ENCODE data around the gene PTPA. TPM values are rescaled to one million over a fixed set of nuclear protein-coding genes. Genes with fewer than 3 reads are reported as not detected.

The PTPA gene
- total RNA-seq, 1 donor, result 136 TPM

DNA sequence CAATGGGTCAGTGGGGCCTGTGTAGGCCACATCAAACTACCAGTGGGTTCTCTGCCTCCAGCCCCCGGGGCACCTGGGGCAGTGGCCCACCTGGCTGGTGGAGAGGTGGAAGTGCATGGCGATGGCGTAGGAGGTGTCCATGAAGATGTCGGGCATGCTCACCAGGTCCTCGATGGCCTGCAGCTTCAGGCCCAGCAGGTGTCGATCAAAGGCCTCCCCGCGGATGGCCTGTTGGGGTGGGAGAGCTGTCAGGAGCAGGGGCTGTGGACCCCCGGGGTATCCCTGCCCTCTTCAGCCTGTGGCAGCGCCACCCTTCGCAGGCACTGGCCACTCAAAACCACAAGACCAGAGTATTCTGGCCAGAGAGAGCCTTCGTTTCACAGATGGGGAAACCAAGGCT is 15.3 kb upstream of the PTPA start:
- H3K4me3 ChIP-seq (ENCODE audit: low read depth, low read length), result no peak overlapping the region
- no peak for DNase-seq (ENCODE audit: low read depth)
- TF ChIP-seq, protein P1, sequence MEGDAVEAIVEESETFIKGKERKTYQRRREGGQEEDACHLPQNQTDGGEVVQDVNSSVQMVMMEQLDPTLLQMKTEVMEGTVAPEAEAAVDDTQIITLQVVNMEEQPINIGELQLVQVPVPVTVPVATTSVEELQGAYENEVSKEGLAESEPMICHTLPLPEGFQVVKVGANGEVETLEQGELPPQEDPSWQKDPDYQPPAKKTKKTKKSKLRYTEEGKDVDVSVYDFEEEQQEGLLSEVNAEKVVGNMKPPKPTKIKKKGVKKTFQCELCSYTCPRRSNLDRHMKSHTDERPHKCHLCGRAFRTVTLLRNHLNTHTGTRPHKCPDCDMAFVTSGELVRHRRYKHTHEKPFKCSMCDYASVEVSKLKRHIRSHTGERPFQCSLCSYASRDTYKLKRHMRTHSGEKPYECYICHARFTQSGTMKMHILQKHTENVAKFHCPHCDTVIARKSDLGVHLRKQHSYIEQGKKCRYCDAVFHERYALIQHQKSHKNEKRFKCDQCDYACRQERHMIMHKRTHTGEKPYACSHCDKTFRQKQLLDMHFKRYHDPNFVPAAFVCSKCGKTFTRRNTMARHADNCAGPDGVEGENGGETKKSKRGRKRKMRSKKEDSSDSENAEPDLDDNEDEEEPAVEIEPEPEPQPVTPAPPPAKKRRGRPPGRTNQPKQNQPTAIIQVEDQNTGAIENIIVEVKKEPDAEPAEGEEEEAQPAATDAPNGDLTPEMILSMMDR (IDR thresholded peaks at IDR 0.05; ENCODE audit: insufficient read depth, low read depth, low read length), result no peak

DNA sequence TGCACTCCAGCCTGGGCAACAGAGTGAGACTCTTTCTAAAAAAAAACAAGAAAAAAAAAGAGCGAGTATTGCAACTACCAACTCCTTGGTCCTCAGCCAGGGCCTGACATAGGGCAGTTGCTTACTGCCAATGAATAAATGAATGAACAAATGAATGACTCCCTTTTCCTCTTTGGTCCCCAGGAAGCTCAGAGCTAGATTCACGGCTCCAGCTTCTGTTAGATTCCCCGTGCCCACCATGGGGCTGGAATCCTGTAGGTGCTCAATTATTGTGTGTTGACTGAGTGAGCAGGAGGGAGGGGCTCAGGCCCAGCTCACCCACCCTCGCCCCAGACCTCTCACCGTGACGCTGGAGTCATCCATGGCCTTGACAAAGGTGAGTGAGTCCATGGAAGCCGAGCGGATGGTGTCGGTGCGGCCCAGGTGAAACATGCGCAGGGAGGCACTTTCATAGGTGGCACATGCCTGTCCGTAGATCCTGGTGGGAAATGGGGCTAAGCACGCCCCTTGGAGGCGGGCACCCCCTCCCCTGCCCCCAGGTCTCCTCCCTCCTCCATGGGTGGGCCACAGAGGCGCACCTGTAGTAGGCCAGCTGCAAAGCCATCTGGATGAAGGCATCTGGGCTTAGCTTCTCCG is 13.4 kb upstream of the PTPA start:
- TF ChIP-seq, protein P1 (IDR thresholded peaks at IDR 0.05; ENCODE audit: insufficient read depth, low read depth, low read length), result no peak
- no peak for DNase-seq (ENCODE audit: low read depth)
- H3K4me3 ChIP-seq (ENCODE audit: low read depth, low read length), result no peak overlapping the region

DNA sequence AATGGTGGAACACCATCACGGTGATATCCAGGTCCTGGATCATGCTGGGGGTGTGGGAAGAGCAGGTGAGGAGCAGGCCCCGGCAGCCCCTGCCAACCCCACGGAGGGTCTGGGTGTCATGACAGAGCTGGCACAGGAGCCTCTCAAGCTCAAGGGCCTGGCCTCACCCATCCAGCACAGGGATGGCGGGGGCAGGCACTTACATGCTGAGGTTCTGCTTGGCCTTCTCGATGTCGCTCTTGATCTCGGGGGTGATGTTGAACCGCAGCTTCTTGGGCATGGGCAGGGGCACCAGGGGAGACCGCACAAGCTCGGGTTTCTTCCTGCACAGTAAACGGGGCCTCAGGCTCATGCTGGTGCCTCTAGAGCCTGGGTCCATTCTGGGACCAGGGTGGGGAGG is 12.9 kb upstream of the PTPA start:
- no peak overlapping the region for H3K4me3 ChIP-seq (ENCODE audit: low read depth, low read length)
- TF ChIP-seq, protein P1 (IDR thresholded peaks at IDR 0.05; ENCODE audit: insufficient read depth, low read depth, low read length), result no peak
- DNase-seq (ENCODE audit: low read depth), result no peak

DNA sequence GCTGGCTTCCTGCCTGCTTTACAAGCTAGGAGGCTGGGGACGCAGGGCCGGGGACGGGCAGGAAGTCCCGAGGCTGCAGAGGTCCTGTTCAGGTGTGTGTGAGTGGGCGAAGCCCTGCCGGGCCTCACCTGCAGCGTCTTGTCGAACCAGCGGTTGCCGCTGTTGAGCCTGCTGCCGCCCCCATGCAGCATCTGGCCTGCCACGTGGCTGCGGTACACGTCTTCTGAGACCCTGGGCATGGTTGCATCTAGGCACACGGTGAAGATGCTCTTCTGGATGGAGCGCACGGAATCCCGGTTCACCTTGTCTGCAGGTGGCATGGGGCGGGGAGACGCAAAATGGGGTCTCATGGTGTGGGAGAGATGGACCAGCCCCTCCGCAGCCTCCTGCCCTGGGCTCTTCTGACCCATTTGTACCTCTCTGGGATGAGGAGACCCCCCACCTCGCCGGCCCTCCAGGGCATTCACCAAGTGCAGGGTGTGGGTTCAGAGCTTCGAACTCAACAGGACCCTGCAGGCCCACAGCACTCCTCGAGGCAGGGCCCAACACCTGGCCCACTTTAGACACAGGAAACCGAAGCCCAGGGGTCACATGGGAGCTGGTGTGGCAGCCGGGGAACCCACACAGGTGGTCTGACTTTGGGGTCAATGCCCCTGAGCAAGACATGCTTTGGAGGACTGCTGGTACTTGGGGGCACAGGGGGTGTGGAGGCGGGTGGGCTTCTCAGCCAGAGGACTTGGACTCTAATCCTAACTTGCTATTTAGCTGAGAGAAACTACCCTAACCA is 10.6 kb upstream of the PTPA start:
- no peak overlapping the region for H3K4me3 ChIP-seq (ENCODE audit: low read depth, low read length)
- DNase-seq (ENCODE audit: low read depth), result no peak
- TF ChIP-seq, protein P1 (IDR thresholded peaks at IDR 0.05; ENCODE audit: insufficient read depth, low read depth, low read length), result no peak

DNA sequence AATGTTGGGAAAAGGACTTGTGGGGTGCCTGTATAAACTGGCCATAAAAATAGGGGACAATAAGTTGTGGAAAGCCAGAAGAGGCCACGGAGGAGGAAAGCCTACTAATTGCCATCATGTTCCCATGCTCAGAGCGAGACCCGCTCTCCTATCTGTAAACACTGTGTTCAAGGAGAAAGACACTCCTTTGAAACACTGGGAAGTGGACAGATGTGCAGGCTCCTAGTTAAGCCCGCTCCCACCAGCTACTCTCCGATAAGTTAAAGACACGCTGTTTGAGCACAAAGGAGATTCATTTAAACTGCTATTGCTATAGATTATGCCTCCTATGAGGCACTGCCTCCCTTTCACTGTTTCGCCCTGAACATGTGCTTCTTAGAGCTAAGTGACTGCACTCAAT is 9.9 kb upstream of the PTPA start:
- DNase-seq (ENCODE audit: low read depth), result no peak
- TF ChIP-seq, protein P1 (IDR thresholded peaks at IDR 0.05; ENCODE audit: insufficient read depth, low read depth, low read length), result no peak
- no peak overlapping the region for H3K4me3 ChIP-seq (ENCODE audit: low read depth, low read length)

DNA sequence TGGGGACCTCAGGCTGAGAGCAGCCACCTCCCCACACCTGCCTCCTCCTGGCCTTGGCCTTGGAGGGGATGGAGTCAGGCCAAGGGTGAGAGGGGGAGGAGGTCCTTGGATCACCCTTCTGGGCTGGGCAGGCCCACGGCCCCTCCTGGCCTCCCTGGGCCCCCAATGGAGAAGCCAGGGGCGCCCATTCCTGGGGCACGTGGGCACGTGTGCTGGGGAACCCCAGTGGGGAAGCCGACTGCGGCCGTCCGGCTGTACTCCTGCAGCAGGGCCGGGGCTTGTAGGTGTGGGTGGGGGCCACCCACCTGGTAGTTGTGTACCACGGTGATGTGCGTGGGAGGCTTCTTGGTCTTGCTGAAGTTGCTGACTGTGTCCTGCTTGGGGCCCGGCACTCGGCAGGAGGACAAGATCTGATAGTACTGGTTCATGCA is 9.1 kb upstream of the PTPA start:
- TF ChIP-seq, protein P1 (IDR thresholded peaks at IDR 0.05; ENCODE audit: insufficient read depth, low read depth, low read length), result no peak
- no peak for DNase-seq (ENCODE audit: low read depth)
- H3K4me3 ChIP-seq (ENCODE audit: low read depth, low read length), result no peak overlapping the region

Measured in fibroblast of villous mesenchyme (primary cell).